Measurements from ENCODE around the gene PCDHGC4.

DNA sequence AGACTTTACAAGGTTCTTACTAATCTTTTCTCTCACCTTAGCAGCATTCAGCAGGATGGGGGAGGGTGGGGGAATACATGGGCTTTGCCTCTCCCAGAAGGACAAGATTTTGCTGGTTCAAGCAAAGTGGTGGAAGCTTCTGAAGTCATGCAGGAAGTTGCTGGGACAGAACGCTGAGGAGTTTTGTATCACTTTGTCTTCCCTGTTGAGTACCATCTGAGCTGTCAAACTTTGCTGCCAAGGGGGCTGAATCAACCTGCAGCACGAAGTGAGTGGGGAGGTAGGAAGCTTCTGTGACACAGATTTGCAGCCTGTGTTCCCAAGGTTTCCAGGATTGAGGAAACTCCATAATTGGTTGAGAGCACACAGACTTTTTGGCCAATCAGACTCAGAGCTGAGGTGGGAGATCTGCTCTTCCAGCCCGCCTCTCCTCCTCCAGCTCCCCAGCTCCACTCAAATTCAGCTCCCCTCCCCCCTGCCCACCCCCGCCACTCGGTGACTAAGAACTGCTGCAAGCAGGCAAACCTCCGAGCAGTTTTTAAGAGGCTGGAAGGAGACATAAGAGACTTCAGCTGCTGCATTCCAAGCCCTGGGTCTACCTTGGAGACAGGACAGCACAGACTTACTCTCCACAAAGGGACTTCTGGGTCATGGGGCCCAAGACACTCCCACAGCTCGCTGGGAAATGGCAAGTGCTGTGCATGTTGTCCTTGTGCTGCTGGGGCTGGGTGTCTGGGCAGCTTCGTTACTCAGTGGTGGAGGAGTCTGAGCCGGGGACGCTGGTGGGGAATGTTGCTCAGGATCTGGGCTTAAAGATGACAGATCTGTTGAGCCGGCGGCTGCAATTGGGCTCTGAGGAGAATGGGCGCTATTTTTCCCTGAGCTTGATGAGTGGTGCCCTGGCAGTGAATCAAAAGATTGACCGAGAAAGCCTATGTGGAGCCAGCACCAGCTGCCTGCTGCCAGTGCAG lies 4.0 kb downstream of the PCDHGC4 start, which contains the start of gene PCDHGC5:
- TF ChIP-seq TCF12 (IDR thresholded peaks at IDR 0.05; ENCODE audit: low read depth): no peak
- TF ChIP-seq YY1 (IDR thresholded peaks at IDR 0.05; ENCODE audit: low read depth): no peak
